Peyer's patch (tissue), 4 donors: Measurements from ENCODE around the gene ANKH.

Source experiments
- CTCF ChIP-seq, 6 experiments: fragments of 450-650 bp in 4 of 6; fragments of 200-600 bp in 2 of 6; sonication (generic) in 1 of 6; IDR thresholded peaks; one replicate each; pipeline ENCODE4 v1.5.1; 2017 to 2019; ENCODE audit warnings: antibody characterized with exemption in 6 of 6, mild to moderate bottlenecking in 3 of 6, moderate library complexity in 1 of 6
- POLR2A ChIP-seq, 2 donors: fragments of 450-650 bp; IDR thresholded peaks; one replicate each; pipeline ENCODE4 v1.5.1; 2017; ENCODE audit warnings: antibody characterized with exemption in 2 of 2, mild to moderate bottlenecking in 2 of 2, moderate library complexity in 2 of 2

- no peak for TF ChIP-seq CTCF (IDR thresholded peaks at IDR 0.05)
- TF ChIP-seq POLR2A (IDR thresholded peaks at IDR 0.05) = no peak
Observed at GRCh38 chr5:14775857-14776256, 95.7 kb downstream of the ANKH start.
